GM18519 (cell line): ENCODE data around the gene SASH1.

Experiments used
- ATAC-seq: cut with Tn5 transposase; IDR thresholded peaks from one replicate; pipeline ENCODE4 v1.9.1; 2021; ENCODE audit warnings: mild to moderate bottlenecking, moderate library complexity; ENCODE audit not compliant: unreplicated experiment, low FRiP score

Gene SASH1

GRCh38 chr6:148398244-148398643 lies 55.6 kb downstream of the SASH1 start:
- no peak for ATAC-seq

- ATAC-seq: no peak
Measured at GRCh38 chr6:148398678-148399077, 56.0 kb downstream of the SASH1 start.

GRCh38 chr6:148401571-148401970 lies 58.9 kb downstream of the SASH1 start:
- no peak for ATAC-seq

DNA sequence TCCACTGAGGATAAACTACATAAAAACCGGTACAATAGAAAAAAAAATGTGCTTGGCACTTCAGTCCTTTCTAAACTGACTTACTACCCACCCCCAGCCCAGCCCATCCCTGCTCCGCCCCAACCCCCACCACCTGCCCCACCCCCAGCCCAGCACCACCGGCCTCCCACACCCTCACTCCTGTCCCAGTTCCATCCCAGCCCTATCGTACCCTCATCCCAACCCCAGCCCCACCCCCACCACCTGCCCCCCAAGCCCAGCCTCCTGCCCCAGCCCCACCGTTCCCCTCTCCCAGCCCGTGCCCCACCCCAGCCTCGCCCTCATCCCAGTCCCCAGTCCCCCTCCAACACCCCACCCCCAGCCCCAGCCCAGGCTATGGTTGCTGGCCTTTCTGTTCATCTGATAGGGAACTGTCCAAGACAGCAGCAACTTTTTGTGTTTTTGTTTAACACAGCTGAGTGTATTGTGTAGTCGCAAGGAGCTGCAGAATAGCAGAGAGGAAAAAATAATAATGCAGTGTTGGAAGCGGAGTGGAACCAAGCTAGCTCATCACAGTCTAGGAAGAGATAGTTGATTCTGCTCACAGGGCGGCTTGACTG lies 61.9 kb downstream of the SASH1 start:
- ATAC-seq: no peak

- no peak for ATAC-seq
Measured at GRCh38 chr6:148405894-148406293, 63.3 kb downstream of the SASH1 start.

DNA sequence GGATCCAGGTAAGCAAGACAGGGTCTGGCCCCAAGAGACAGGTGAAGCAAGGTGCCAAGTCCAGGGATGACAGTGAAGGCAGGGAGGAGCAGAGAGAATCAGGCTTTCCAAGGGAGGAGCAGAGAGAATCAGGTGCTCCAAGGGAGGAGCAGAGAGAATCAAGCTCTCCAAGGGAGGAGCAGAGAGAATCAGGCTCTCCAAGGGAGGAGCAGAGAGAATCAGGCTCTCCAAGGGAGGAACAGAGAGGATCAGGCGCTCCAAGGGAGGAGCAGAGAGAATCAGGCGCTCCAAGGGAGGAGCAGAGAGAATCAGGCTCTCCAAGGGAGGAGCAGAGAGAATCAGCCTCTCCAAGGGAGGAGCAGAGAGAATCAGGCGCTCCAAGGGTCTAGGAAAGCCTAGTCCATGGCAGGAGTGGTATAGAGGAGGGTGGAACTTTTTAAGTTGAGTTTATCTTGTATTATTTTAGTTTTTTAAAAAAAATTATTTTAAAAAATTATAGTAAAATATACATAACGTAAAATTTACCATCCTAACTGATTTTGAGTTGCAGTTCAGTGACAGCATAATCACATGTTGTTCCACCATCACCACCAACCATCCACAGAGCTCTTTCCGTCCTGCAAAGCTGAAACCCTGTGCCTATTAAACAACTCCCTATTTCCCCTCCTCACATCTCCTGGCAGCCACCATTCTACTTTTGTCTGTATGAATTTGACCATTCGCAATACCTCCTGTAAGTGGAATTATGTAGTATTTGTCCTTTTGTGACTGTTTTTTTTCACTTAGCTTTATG lies 64.1 kb downstream of the SASH1 start:
- ATAC-seq: no peak

DNA sequence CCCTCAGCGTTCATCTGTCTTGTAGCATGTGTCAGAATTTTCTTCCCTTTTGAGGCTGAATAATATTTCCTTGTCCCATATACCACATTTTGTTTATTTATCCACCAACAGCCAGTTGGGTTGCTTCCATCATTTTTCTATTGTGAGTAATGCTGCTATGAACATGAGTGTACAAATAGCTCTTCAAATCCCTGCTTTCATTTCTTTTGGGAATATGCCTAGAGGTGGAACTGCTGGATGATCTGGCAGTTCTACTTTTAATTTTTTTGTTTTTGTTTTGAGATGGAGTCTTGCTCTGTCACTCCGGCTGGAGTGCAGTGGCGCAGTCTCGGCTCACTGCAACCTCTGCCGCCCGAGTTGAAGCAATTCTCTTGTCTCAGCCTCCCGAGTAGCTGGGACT lies 64.7 kb downstream of the SASH1 start:
- ATAC-seq: no peak

DNA sequence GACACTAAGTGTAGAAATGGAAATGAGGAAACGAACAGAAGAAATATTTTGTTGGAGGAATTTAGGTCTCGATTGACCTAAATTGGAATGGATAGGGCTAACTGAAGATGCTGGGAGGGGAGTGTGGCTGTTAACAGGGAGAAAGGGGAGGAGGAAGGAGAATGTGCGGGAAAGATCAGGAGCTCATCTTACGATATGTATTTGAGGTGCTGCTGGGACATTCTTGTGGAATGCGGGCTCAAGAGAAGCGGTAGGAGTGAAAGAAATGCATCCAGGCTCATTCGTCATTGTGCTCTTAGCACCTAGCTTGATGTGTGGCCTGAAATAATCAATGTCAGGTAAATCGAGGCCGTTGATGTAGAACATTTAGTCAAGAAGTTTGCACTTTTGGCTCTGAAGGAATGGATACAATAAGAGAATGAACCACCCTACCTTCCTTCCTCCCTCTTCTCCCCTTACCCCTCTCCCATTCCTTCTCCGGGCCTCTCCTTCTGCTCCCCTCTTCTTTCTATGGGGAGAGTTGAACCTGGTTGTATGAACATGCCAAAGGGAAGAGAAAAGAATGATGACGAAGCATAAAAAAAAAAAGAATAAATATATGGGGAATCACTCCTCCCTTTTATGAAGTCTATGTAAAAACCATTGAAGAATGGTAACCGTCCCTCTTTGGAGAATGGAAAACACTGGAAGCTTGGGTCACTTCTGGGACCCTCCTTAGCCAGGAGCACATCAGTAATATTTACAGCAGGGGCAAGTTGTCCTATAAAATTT lies 70.9 kb downstream of the SASH1 start:
- ATAC-seq: no peak

- ATAC-seq: no peak
Measured at GRCh38 chr6:148414092-148414489, 71.5 kb downstream of the SASH1 start.

GRCh38 chr6:148414836-148415235 lies 72.2 kb downstream of the SASH1 start:
- no peak for ATAC-seq

DNA sequence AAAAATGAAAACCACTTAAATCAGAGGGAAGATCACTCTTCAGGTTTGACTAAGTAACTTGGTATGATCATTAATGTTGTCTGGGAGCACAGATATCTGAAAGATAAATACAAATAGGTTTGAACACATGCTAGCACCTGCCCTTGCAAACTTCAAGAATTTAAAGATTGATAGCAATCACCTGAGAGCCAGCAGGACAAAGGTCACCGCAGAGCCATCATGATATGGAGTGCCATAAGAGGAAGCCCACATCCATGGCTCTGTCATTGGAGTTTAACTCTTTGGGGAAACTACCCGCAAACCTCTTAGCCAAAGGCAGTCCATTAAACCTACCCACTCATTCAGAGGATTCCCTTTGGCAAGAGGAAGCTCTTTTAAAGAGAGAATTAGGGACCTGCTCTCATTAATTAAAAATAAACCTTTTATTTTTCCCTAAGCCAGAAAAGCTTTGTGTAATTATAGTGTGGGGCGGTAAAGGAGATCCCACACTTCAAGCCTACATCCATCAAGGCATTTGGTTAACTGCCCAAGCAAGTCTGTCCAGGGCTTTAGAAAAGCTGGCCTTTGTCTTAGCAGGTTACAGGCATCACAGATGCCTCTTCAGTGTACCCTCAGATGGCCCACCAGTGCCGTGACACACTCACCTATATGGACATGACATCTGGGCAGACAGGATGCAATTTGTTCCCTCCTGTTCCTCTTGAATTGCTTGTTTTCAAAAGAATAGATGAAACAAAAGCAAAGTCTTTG lies 73.0 kb downstream of the SASH1 start:
- no peak for ATAC-seq

DNA sequence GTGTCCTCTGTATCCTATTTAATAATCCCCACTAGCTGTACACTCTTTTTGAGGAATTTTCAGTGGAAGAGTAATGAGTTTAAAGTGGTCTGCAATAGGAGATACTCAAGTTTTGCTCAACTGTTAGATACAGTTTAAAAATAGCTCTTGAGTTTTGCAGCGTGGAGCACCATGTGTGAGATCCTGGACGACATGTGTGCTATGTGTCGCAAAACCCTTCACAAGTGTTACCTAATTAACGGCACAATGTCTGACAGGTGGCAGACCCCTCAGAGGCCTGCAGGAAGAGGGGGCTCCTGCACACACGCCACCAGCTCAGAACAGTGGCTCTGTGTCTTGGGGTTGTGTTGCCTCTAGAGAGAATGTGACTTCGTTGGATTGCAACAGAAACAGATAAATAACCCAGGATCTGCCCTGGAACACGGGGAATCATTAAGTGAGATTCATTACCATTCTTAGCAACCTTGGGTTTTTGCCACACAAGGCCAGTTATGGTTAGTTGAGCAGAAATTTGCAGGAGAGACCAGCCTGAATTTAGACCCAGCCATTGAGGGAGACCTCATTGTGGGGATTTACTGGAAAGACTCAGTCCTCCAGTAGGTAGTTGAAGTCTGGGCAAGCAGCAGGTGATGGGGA lies 73.8 kb downstream of the SASH1 start:
- no peak for ATAC-seq

- ATAC-seq: no peak
Measured at GRCh38 chr6:148417045-148417444, 74.4 kb downstream of the SASH1 start.

DNA sequence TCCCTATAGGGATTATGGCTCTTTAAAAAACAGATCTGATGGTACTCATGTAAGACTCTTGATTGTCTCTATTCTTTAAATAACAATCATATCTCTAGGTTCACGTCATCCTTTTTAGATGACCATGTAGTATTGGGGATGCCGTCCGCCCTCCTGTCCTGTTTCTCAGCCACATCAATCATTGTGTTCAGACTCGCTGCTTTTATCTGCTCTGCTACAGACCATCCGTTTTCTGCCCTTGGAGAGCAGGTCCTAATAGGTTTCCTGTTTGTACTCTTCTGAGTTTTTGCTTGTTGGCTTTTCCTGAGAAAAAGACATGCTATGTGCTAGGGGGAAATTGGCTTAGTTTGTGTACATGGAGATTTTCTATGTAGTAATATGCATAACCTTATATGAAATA lies 76.8 kb downstream of the SASH1 start:
- no peak for ATAC-seq

DNA sequence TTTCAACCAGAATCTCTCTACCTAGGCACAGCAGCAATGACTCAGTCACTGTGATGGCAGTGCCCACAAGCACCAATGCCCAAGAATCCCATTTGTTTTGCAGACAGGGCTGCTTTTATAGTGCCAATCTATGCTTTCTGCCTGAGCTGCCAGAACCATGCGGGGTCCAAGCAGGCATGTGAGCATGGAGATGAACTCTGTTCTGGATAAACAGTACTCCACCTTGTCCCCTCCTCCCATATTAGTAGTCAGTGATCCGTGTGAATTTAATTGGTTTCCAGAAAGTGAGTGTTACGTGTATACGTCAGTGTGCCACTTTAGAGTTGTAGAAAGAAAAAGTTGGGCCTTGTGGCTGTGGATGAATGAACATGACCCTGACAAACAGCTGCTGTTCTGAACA lies 79.4 kb downstream of the SASH1 start:
- no peak for ATAC-seq

- ATAC-seq: no peak
Measured at GRCh38 chr6:148423133-148423532, 80.5 kb downstream of the SASH1 start.

DNA sequence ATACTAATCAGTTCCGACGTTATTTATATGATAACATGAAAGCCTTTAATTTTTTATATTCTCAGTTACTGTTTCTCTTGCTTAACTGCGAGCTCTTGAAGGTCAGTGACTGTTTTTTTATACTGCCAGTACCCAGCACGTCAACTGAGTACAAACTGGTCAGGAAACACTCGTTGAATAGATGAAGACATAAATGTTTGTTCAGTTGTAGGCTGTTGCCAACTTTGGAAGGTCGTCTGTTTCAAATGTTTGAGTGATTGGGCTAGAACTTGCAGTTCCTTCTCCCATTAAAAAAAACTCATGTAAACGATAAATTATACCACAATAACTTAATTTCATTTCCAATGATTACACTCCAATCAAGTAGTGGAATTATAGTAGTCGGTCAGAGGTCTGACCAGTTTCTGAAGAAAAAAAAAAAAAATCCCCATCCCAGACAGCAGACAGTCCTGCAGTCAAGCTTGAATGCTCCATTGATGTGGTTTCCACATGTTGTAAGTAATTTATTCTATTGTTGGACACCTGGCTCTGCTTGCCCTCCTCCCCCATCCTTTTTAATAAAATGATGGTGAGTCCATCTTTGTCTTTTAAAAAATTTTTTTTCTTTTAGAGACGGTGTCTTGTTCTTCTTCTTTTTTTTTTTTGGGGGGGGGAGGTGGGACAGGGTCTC lies 81.1 kb downstream of the SASH1 start:
- no peak for ATAC-seq

DNA sequence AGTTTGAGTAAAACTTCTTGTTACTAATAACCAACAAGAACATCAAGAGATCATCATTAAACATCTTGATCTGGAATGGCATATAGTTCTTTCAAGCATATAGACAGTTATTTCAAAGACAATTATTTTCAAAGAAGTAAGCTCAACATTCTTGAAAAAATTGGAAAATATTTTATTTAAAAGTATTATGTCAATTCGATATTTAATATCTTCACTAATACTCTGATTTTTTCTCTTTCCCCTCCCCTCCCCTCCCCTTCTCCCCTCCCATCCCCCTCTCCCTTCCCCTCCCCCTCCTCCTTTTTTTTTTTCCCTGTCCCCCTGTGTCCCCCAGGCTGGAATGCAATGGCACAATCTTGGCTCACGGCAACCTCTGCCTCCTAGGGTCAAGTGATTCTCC lies 82.8 kb downstream of the SASH1 start:
- no peak for ATAC-seq

DNA sequence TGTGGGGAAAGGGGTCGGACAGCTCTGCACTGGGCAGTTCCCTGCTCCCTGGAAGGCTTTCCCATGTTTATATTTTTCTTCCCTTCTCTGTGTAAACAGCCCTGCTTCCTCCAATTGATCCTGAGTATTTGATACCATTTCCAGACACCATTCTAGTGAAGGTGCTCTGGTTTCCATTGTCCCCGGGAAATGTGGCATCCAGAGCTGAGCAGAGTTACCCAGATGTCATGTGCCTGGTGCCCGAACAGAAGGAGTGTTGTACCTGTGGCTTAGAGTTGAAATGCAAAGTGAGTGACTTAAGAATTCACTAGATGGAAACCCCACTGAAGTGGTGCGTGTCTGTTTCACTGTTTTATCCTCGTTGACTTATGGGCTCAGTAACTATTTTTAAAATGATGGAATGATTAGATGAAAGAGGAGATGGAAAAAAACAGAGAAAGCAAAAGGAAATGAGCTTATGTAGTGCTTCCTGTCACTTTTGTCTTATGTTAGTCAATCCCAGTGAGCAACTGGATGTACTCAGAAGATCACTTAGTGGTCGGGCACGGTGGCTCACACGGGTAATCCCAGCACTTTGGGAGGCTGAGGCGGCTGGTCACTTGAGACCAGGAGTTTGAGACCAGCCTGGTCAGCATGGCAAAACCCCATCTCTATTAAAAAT lies 83.8 kb downstream of the SASH1 start:
- no peak for ATAC-seq
